IMR-90 (cell line): Measurements from ENCODE around the gene MAML2. TPM values are rescaled to one million over a fixed set of nuclear protein-coding genes. Genes with fewer than 3 reads are reported as not detected.

Source experiments
- ATAC-seq: fragments of 200-7000 bp; cut with Tn5 transposase; 2 replicates; pipeline ENCODE4 v1.9.1; 2020; ENCODE audit warnings: low read depth, mild to moderate bottlenecking, moderate library complexity
- BruUV-seq: library from RNA; stranded (reverse); fragments of 400-500 nt; replicated peaks from 2 replicates; lab custom pipeline; 2021; lab: Mats Ljungman, UMichigan
- CTCF ChIA-PET: fragments of 300-600 bp; formaldehyde crosslinking; extraction: SDS; loops from one replicate; lab custom pipeline; 2021; ENCODE audit warnings: antibody characterized with exemption; lab: Yijun Ruan, JAX
- POLR2A ChIA-PET: fragments of 300-600 bp; sonication (Branson Sonifier 250); formaldehyde crosslinking; loops from one replicate; lab custom pipeline; 2022; ENCODE audit warnings: antibody characterized with exemption; ENCODE audit not compliant: unreplicated experiment; lab: Charles Lee
- DNase-seq: peaks from one replicate; pipeline ENCODE4 v3.0.0; 2013
- H2AFZ ChIP-seq: replicated peaks from 2 replicates; pipeline ENCODE3; 2013; ENCODE audit warnings: low read length, mild to moderate bottlenecking; ENCODE audit not compliant: poor library complexity
- H2AK5ac ChIP-seq: 2 replicates; pipeline ENCODE4 v1.6.1; 2013; ENCODE audit warnings: low read depth, low read length, inconsistent platforms
- H2AK9ac ChIP-seq: replicated peaks from 2 replicates; pipeline ENCODE3; 2013; ENCODE audit warnings: mild to moderate bottlenecking, low read depth, low read length, moderate library complexity; ENCODE audit not compliant: poor library complexity
- H2BK120ac ChIP-seq: 2 replicates; pipeline ENCODE4 v1.6.1; 2013; ENCODE audit warnings: low read depth, low read length, inconsistent platforms
- H2BK15ac ChIP-seq: 3 replicates; pipeline ENCODE4 v1.6.1; 2013; ENCODE audit warnings: low read depth, low read length, inconsistent platforms
- H2BK20ac ChIP-seq: 2 replicates; pipeline ENCODE4 v1.6.1; 2013; ENCODE audit warnings: low read depth, mild to moderate bottlenecking, inconsistent platforms, low read length, moderate library complexity
- H2BK5ac ChIP-seq: 2 replicates; pipeline ENCODE4 v1.6.1; 2013; ENCODE audit warnings: mild to moderate bottlenecking, low read depth, low read length, inconsistent platforms; ENCODE audit not compliant: poor library complexity, severe bottlenecking
- H3K14ac ChIP-seq: replicated peaks from 2 replicates; pipeline ENCODE4 v1.6.1; 2013; ENCODE audit warnings: low read depth, low read length, inconsistent platforms
- H3K18ac ChIP-seq: 2 replicates; pipeline ENCODE4 v1.6.1; 2013; ENCODE audit warnings: low read depth, low read length, control low read depth
- H3K23ac ChIP-seq: 2 replicates; pipeline ENCODE4 v1.6.1; 2013; ENCODE audit warnings: low read depth, low read length, inconsistent platforms
- H3K27ac ChIP-seq: 2 replicates; pipeline ENCODE4 v1.5.1; 2013; ENCODE audit warnings: mild to moderate bottlenecking, control low read depth, low read length; ENCODE audit not compliant: insufficient read depth
- H3K27me3 ChIP-seq: 2 replicates; pipeline ENCODE4 v1.6.1; 2013; ENCODE audit warnings: low read length; ENCODE audit not compliant: control insufficient read depth, insufficient read depth
- H3K36me3 ChIP-seq: 2 replicates; pipeline ENCODE4 v1.6.1; 2013; ENCODE audit warnings: low read length, mixed read lengths; ENCODE audit not compliant: control insufficient read depth, insufficient read depth
- H3K4ac ChIP-seq: 2 replicates; pipeline ENCODE4 v1.6.1; 2013; ENCODE audit warnings: low read depth, low read length, inconsistent platforms
- H3K4me1 ChIP-seq: 2 replicates; pipeline ENCODE4 v1.6.1; 2013; ENCODE audit warnings: low read length, mixed read lengths; ENCODE audit not compliant: control insufficient read depth, insufficient read depth
- H3K4me2 ChIP-seq: 2 replicates; pipeline ENCODE4 v1.6.1; 2013; ENCODE audit warnings: low read depth, mild to moderate bottlenecking, control low read depth, low read length, moderate library complexity
- H3K4me3 ChIP-seq: 2 replicates; pipeline ENCODE4 v1.5.1; 2013; ENCODE audit warnings: low read depth, mild to moderate bottlenecking, control low read depth, low read length, moderate library complexity; ENCODE audit not compliant: insufficient read depth
- H3K56ac ChIP-seq: 2 replicates; pipeline ENCODE4 v1.6.1; 2013; ENCODE audit warnings: low read length, inconsistent platforms; ENCODE audit not compliant: insufficient read depth; ENCODE audit errors: extremely low read depth
- H3K79me1 ChIP-seq, 2 experiments: 2 replicates each; pipeline ENCODE4 v1.6.1; 2013; ENCODE audit warnings: low read length in 2 of 2, inconsistent platforms in 1 of 2, low read depth in 1 of 2
- H3K9ac ChIP-seq: 2 replicates; pipeline ENCODE4 v1.6.1; 2013; ENCODE audit warnings: low read depth, low read length, control low read depth
- H3K9me1 ChIP-seq: 2 replicates; pipeline ENCODE4 v1.6.1; 2013; ENCODE audit warnings: low read length, inconsistent platforms; ENCODE audit not compliant: insufficient read depth
- H3K9me3 ChIP-seq: 2 replicates; pipeline ENCODE4 v1.6.1; 2013; ENCODE audit warnings: low read length; ENCODE audit not compliant: control insufficient read depth, insufficient read depth
- H4K20me1 ChIP-seq: 2 replicates; pipeline ENCODE4 v1.6.1; 2013; ENCODE audit warnings: low read length, inconsistent platforms; ENCODE audit not compliant: insufficient read depth
- H4K5ac ChIP-seq: 2 replicates; pipeline ENCODE4 v1.6.1; 2013; ENCODE audit warnings: mild to moderate bottlenecking, low read depth, low read length, control low read depth
- H4K8ac ChIP-seq, 2 experiments: 2 replicates each; pipeline ENCODE4 v1.6.1; 2013; ENCODE audit warnings: low read depth in 2 of 2, low read length in 2 of 2, control low read depth in 1 of 2, inconsistent platforms in 1 of 2
- H4K91ac ChIP-seq: 2 replicates; pipeline ENCODE4 v1.6.1; 2013; ENCODE audit warnings: low read depth, low read length, inconsistent platforms; ENCODE audit not compliant: insufficient read depth
- BHLHE40 ChIP-seq: fragments of 150-350 bp; IDR thresholded peaks from 2 replicates; pipeline ENCODE4 v1.6.1; 2016; ENCODE audit warnings: mild to moderate bottlenecking, low read depth, low read length
- CHD1 ChIP-seq: IDR thresholded peaks from 2 replicates; pipeline ENCODE4 v1.6.1; 2012; ENCODE audit warnings: low read depth, low read length, improper control_type of control experiment
- FOS ChIP-seq: fragments of 150-350 bp; IDR thresholded peaks from 2 replicates; pipeline ENCODE4 v1.6.1; 2016; ENCODE audit warnings: low read depth, low read length
- MAFK ChIP-seq: IDR thresholded peaks from 2 replicates; pipeline ENCODE4 v1.6.1; 2012; ENCODE audit warnings: low read depth, low read length, improper control_type of control experiment
- MAZ ChIP-seq: IDR thresholded peaks from 2 replicates; pipeline ENCODE4 v1.6.1; 2012; ENCODE audit warnings: low read depth, mild to moderate bottlenecking, low read length, improper control_type of control experiment, moderate library complexity, borderline replicate concordance
- MXI1 ChIP-seq: IDR thresholded peaks from 2 replicates; pipeline ENCODE4 v1.6.1; 2012; ENCODE audit warnings: low read depth, mild to moderate bottlenecking, low read length, moderate library complexity, borderline replicate concordance
- NFE2L2 ChIP-seq: fragments of 150-350 bp; IDR thresholded peaks from 2 replicates; pipeline ENCODE4 v1.6.1; 2016; ENCODE audit warnings: low read depth, mild to moderate bottlenecking, low read length
- POLR2A ChIP-seq: IDR thresholded peaks from 2 replicates; pipeline ENCODE4 v1.6.1; 2012; ENCODE audit warnings: mild to moderate bottlenecking, low read depth, low read length
- RAD21 ChIP-seq: IDR thresholded peaks from 2 replicates; pipeline ENCODE4 v1.6.1; 2012; ENCODE audit warnings: low read length, improper control_type of control experiment
- RCOR1 ChIP-seq: IDR thresholded peaks from 2 replicates; pipeline ENCODE4 v1.6.1; 2012; ENCODE audit warnings: mild to moderate bottlenecking, low read length, improper control_type of control experiment; ENCODE audit not compliant: insufficient replicate concordance
- RFX5 ChIP-seq: IDR thresholded peaks from 2 replicates; pipeline ENCODE4 v1.8.0; 2012; ENCODE audit warnings: low read depth, mild to moderate bottlenecking, low read length, moderate library complexity
- SMC3 ChIP-seq: fragments of 150-350 bp; IDR thresholded peaks from 2 replicates; pipeline ENCODE4 v1.6.1; 2016; ENCODE audit warnings: low read depth, mild to moderate bottlenecking, antibody characterized with exemption, low read length, moderate library complexity
- WGBS, 2 experiments: methylation state at CpG; one replicate each; pipeline versions ENCODE4 v1.1.5 to v1.1.7; 2013; ENCODE audit warnings: missing lambda C conversion rate in 2 of 2; ENCODE audit not compliant: insufficient read length in 1 of 2; ENCODE audit errors: extremely low coverage in 2 of 2; 5-methylcytosine and 5-hydroxymethylcytosine counted together
- dilution Hi-C: fragments of 300-500 bp; cut with HindIII; formaldehyde crosslinking; loops from one replicate; pipeline ENCODE4 v1.14.3; 2018; ENCODE audit warnings: low sequenced_read_pairs; ENCODE audit not compliant: unreplicated experiment
- in situ Hi-C: fragments of 300-500 bp; cut with MboI; formaldehyde crosslinking; loops from 3 replicates; pipeline ENCODE4 v1.14.3; 2019; ENCODE audit warnings: low sequenced_read_pairs, inconsistent platforms, mixed read lengths
- intact Hi-C: fragments of 100-400 bp; cut with micrococcal nuclease; formaldehyde crosslinking; loops from 2 replicates; pipeline ENCODE4 v1.10.0; 2022
- polyA plus RNA-seq, 3 experiments: library from polyadenylated mRNA; depleted of rRNA; stranded (reverse); fragments of >200 nt; gene quantifications; 2 replicates each; pipeline ENCODE4 v1.2.3, GENCODE V29; 2012; ENCODE audit warnings: low replicate concordance in 1 of 3
- total RNA-seq: library from RNA; depleted of rRNA; stranded (reverse); fragments of >200 nt; gene quantifications from 2 replicates; pipeline ENCODE4 v1.2.3, GENCODE V29; 2012
- TF ChIP-seq, protein P1 (sequence below): fragments of 150-350 bp; IDR thresholded peaks from 2 replicates; pipeline ENCODE4 v1.6.1; 2017; ENCODE audit warnings: mild to moderate bottlenecking, antibody characterized with exemption, low read length, low read depth
- TF ChIP-seq, protein P2 (sequence below): fragments of 150-350 bp; IDR thresholded peaks from 2 replicates; pipeline ENCODE4 v1.6.1; 2016; ENCODE audit warnings: low read depth, mild to moderate bottlenecking, low read length, moderate library complexity, borderline replicate concordance

MAML2 gene
- total and polyA plus RNA-seq, 2 of the 4 experiments (the other 2 are of a cell fraction), result 15.0 to 19.5 TPM

DNA sequence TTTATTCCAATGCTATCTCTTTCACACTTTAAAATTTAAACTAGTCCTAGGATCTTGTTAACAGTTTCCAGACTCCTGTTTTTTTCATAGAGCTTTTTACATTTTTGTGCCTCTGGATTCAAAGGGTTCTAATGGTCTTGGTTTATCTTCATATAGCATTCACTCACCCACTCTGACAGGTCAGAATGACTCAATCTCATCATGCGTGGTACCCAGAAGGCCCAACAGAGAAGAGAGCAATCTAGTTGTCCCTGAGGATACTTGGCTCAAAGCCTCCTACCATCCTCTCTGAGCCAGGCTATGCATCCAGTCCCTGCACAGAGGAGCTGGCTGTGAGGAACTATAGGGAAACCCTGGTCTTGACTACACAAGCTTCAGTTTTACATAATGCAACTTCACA is 27.5 kb downstream of the MAML2 start:
- Histone ChIP-seq H3K79me1 (peaks cover 39 to 87% of the 10 kb centered on the region in 2 experiments), H3K36me3 (peaks cover 6% of the 10 kb centered on the region), H3K4me2 (no peak overlapping the region), H4K20me1 (no peaks in the 10 kb centered on the region), H3K9ac (no peak overlapping the region), H3K56ac (no peak overlapping the region), H2BK20ac (peak overlapping the region; percentile 34), H3K9me3 (no peaks in the 10 kb centered on the region), H3K14ac (peak overlapping the region; percentile 32), H3K18ac (0 out of 2 replicates have a peak overlapping the region, but pooled peaks have one; percentile 2), H2BK15ac (peak overlapping the region; percentile 4; the same call in 1 of the 3 replicates), H3K4me1 (peaks cover 31% of the 10 kb centered on the region), H3K27me3 (no peaks in the 10 kb centered on the region), H4K5ac (peak overlapping the region; percentile 21), H3K27ac (peak overlapping the region; percentile 0; the same call in 1 of the 2 replicates), H2BK5ac (peak overlapping the region; percentile 18), H2AFZ (no peak overlapping the region), H4K8ac (peak overlapping the region; percentile 7 to 10; a peak in 2 of 4 replicates), H3K9me1 (peaks cover 19% of the 10 kb centered on the region), H2AK9ac (no peak overlapping the region), H2AK5ac (peak overlapping the region; percentile 38; the same call in 1 of the 2 replicates), H3K4ac (peak overlapping the region; percentile 51), H2BK120ac (peak overlapping the region; percentile 44), H3K4me3 (no peak overlapping the region), H3K23ac (peak overlapping the region; percentile 21; the same call in 1 of the 2 replicates), H4K91ac (peak overlapping the region; percentile 61)
- dilution Hi-C loops (no loop called here), intact Hi-C loops (no loop called here), in situ Hi-C loops (no loop called here)
- DNase-seq (no peak), ATAC-seq (no peak)
- no CpG with 5 or more reads among the region's 1 CpG for WGBS, 2 experiments
- no TSS peak for BruUV-seq
- ChIA-PET CTCF (interaction anchor here (0.9 kb wide), 1 partner anchor 9 kb away, joined by 4 read pairs; no protein-coding TSS in a partner anchor), POLR2A (no interaction called here)
- no peak for TF ChIP-seq NFE2L2
- TF ChIP-seq RCOR1, result no peak
- TF ChIP-seq RFX5, result no peak
- TF ChIP-seq POLR2A, result no peak
- TF ChIP-seq SMC3, result no peak
- TF ChIP-seq MXI1, result no peak
- no peak for TF ChIP-seq CHD1
- no peak for TF ChIP-seq RAD21
- no peak for TF ChIP-seq FOS
- no peak for TF ChIP-seq MAFK
- TF ChIP-seq MAZ, result no peak
- TF ChIP-seq, protein P1, sequence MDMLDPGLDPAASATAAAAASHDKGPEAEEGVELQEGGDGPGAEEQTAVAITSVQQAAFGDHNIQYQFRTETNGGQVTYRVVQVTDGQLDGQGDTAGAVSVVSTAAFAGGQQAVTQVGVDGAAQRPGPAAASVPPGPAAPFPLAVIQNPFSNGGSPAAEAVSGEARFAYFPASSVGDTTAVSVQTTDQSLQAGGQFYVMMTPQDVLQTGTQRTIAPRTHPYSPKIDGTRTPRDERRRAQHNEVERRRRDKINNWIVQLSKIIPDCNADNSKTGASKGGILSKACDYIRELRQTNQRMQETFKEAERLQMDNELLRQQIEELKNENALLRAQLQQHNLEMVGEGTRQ, result no peak
- TF ChIP-seq, protein P2, sequence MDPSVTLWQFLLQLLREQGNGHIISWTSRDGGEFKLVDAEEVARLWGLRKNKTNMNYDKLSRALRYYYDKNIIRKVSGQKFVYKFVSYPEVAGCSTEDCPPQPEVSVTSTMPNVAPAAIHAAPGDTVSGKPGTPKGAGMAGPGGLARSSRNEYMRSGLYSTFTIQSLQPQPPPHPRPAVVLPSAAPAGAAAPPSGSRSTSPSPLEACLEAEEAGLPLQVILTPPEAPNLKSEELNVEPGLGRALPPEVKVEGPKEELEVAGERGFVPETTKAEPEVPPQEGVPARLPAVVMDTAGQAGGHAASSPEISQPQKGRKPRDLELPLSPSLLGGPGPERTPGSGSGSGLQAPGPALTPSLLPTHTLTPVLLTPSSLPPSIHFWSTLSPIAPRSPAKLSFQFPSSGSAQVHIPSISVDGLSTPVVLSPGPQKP, result no peak
- TF ChIP-seq BHLHE40, result no peak
